ENCODE measurements around the gene FAM53B. TPM values are rescaled to one million over a fixed set of nuclear protein-coding genes. Genes with fewer than 3 reads are reported as not detected.

Gene FAM53B
- total RNA-seq, 3 donors from 2014 or later, result 12.9 to 19.2 (median 18.2) TPM

- peaks cover 7% of the 10 kb centered on the region for H3K36me3 Mint-ChIP-seq (ENCODE audit: insufficient read depth)
- H3K4me3 Mint-ChIP-seq, result no peak overlapping the region
- H3K9me3 Mint-ChIP-seq, result no peaks in the 10 kb centered on the region
- H3K27me3 Mint-ChIP-seq (ENCODE audit: low read depth), result no peaks in the 10 kb centered on the region
- ATAC-seq, result no peak
- H3K4me1 Mint-ChIP-seq (ENCODE audit: low read depth), result peaks cover 87% of the 10 kb centered on the region
- no peak for DNase-seq
Observed at GRCh38 chr10:124639206-124639605, 105.0 kb downstream of the FAM53B start.

GRCh38 chr10:124637746-124638145 is 106.4 kb downstream of the FAM53B start:
- no peaks in the 10 kb centered on the region for H3K27me3 Mint-ChIP-seq (ENCODE audit: low read depth)
- H3K4me1 Mint-ChIP-seq (ENCODE audit: low read depth), result peaks cover 85% of the 10 kb centered on the region
- H3K9me3 Mint-ChIP-seq, result no peaks in the 10 kb centered on the region
- ATAC-seq (no peak), DNase-seq (no peak)
- H3K4me3 Mint-ChIP-seq, result no peak overlapping the region
- peaks cover 12% of the 10 kb centered on the region for H3K36me3 Mint-ChIP-seq (ENCODE audit: insufficient read depth)

- DNase-seq, result no peak
- no peaks in the 10 kb centered on the region for H3K9me3 Mint-ChIP-seq
- peak overlapping the region; percentile 26 for H3K4me3 Mint-ChIP-seq
- no peak for ATAC-seq
- peaks cover 10% of the 10 kb centered on the region for H3K36me3 Mint-ChIP-seq (ENCODE audit: insufficient read depth)
- H3K4me1 Mint-ChIP-seq (ENCODE audit: low read depth), result peaks cover 85% of the 10 kb centered on the region
- no peaks in the 10 kb centered on the region for H3K27me3 Mint-ChIP-seq (ENCODE audit: low read depth)
Observed at GRCh38 chr10:124637091-124637700, 107.0 kb downstream of the FAM53B start.

GRCh38 chr10:124636271-124636995 is 107.7 kb downstream of the FAM53B start:
- Mint-ChIP-seq H3K36me3 (ENCODE audit: insufficient read depth) (peaks cover 10% of the 10 kb centered on the region), H3K27me3 (ENCODE audit: low read depth) (no peaks in the 10 kb centered on the region), H3K4me1 (ENCODE audit: low read depth) (peaks cover 85% of the 10 kb centered on the region), H3K4me3 (peak overlapping the region; percentile 47), H3K9me3 (no peaks in the 10 kb centered on the region)
- no peak for DNase-seq
- ATAC-seq, result peak; percentile 45 to 60

GRCh38 chr10:124632566-124632965 is 111.6 kb downstream of the FAM53B start:
- no peaks in the 10 kb centered on the region for H3K9me3 Mint-ChIP-seq
- H3K27me3 Mint-ChIP-seq (ENCODE audit: low read depth), result no peaks in the 10 kb centered on the region
- DNase-seq (no peak), ATAC-seq (no peak)
- peaks cover 10% of the 10 kb centered on the region for H3K36me3 Mint-ChIP-seq (ENCODE audit: insufficient read depth)
- H3K4me1 Mint-ChIP-seq (ENCODE audit: low read depth), result peaks cover 70% of the 10 kb centered on the region
- no peak overlapping the region for H3K4me3 Mint-ChIP-seq

DNA sequence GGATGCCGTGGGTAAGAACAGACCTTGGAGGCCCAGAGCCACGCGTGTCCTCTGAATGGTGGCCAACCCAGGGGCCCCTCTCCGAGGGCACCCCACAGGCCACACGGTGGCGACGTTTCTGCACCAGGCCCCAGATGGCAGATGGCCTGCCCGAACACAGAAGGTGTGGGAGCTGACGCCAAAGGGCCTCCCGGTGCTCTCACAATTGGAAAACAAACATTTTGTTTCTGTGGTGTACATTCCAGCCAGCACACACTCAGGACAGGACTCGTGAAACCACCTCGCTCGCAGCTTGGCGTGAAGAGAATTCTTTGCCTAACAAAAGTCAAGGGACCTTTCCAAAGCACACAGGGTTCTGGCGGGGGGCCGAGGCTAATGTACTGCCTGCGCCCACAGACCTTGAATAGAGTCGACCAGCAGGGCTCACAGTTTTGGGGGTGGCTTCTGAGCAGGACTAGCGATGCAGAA is 112.1 kb downstream of the FAM53B start:
- DNase-seq, result peak; percentile 38
- H3K36me3 Mint-ChIP-seq (ENCODE audit: insufficient read depth), result peaks cover 7% of the 10 kb centered on the region
- no peaks in the 10 kb centered on the region for H3K9me3 Mint-ChIP-seq
- ATAC-seq, result peak in 1 of 2 donors; percentile 18
- peaks cover 70% of the 10 kb centered on the region for H3K4me1 Mint-ChIP-seq (ENCODE audit: low read depth)
- no peak overlapping the region for H3K4me3 Mint-ChIP-seq
- H3K27me3 Mint-ChIP-seq (ENCODE audit: low read depth), result no peaks in the 10 kb centered on the region

DNA sequence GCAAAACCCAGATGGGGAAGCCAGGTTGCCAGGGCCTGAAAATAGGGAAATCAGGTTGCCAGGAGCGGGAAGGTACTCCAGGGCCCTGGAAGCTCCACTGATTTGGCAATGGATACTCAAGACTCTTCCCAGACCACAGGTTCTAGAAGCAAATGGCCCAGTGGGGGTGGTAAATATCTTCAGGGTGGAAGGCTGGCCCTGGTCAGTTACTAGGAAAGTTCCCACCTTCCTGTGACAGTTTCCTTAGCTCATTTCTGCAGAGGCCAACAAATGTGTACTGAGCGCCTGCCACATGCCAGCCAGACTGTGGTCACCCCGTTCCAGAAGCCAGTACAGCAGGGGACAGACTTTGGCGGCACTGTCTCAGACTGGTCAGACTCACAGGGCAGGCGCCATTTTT is 113.6 kb downstream of the FAM53B start:
- Mint-ChIP-seq H3K36me3 (ENCODE audit: insufficient read depth) (peaks cover 7% of the 10 kb centered on the region), H3K4me1 (ENCODE audit: low read depth) (peaks cover 69% of the 10 kb centered on the region), H3K27me3 (ENCODE audit: low read depth) (no peaks in the 10 kb centered on the region), H3K9me3 (no peaks in the 10 kb centered on the region), H3K4me3 (no peak overlapping the region)
- ATAC-seq, result no peak
- DNase-seq, result no peak

- H3K9me3 Mint-ChIP-seq, result no peaks in the 10 kb centered on the region
- H3K4me3 Mint-ChIP-seq, result no peak overlapping the region
- peaks cover 71% of the 10 kb centered on the region for H3K4me1 Mint-ChIP-seq (ENCODE audit: low read depth)
Observed at GRCh38 chr10:124629842-124630241, 114.3 kb downstream of the FAM53B start.

DNA sequence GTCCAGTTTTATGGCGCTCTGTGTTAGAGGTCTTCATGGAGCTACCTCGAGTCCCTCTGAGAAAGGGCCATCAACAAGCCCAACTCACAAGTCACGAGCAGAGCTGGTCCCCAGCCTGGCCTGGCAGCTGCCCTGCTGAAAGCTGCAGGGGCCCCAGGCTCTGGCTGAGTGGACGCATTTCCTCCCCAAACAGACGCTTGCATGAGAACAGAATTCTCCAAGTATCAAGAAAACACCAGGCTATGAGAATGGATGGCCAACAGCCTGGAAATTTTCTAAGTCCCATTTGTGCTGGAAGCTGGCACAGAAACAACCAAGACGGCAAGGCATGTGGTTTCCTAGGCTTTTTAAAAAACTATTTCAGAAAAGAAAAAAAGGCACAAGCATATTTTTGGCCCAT is 114.8 kb downstream of the FAM53B start:
- Mint-ChIP-seq H3K36me3 (ENCODE audit: insufficient read depth) (peaks cover 7% of the 10 kb centered on the region), H3K4me1 (ENCODE audit: low read depth) (peaks cover 69% of the 10 kb centered on the region), H3K4me3 (no peak overlapping the region), H3K27me3 (ENCODE audit: low read depth) (no peaks in the 10 kb centered on the region), H3K9me3 (no peaks in the 10 kb centered on the region)
- ATAC-seq, result no peak
- no peak for DNase-seq

More at GRCh38 chr10:124629842-124630241, 114.3 kb downstream of the FAM53B start:
- ATAC-seq (no peak), DNase-seq (no peak)
- peaks cover 7% of the 10 kb centered on the region for H3K36me3 Mint-ChIP-seq (ENCODE audit: insufficient read depth)
- H3K27me3 Mint-ChIP-seq (ENCODE audit: low read depth), result no peaks in the 10 kb centered on the region

DNA sequence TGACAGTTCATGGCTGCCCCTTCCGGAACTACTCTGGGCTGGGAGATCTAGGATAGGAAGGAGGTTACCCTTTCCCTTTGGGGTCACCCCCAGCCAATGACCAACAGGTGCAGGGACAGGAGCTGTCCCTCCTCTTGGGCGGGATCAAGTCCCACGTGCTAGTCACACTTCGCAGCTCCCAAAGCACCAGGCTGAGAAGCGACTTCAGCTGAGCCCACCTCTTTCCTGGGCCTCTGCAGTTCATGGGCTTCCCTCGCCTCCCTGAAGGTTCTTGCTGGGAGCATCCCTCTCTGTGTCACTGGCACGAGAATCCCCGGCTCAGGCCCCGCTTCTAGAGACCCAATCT is 115.5 kb downstream of the FAM53B start:
- ATAC-seq, result no peak
- H3K4me3 Mint-ChIP-seq, result no peak overlapping the region

DNA sequence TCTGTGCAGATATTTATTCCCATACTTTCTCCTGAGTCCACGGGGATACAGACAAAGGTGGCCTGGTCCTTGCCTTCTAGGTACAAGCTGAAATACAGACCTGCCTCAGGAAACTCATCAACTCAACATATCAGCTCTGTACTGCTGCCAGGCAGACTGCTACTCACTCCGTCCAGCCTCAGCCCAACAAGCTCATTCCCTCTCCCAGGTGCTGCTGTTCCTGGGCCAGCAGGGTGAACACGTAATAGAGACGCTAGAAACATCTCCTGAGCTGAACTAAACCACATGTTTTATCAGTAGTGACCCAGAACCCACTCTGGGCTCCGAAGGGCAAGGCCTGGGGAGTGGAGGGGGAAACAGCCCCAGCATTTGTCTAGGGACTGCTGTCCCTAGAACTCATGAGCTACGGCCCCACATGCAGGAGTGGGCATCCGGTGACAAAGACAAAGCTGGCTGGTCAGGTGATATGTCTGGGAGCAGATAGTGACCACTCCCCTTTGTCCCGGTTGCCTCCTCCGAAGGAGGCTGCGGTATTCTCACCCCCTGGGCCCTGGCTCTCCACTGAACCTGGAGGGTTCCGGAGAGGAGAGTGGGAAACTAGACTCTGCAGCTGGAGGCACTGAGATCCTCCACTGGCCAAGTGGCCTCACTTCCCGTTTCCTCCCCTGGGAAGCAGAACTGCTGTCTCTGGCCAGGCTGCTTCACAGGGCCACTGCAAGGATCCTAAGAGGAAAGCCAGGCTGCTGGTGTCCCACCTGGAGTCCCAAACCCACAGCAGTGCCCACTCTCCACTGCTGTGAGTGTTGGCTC is 116.1 kb downstream of the FAM53B start:
- Mint-ChIP-seq H3K36me3 (ENCODE audit: insufficient read depth) (peaks cover 3% of the 10 kb centered on the region), H3K9me3 (no peaks in the 10 kb centered on the region), H3K27me3 (ENCODE audit: low read depth) (no peaks in the 10 kb centered on the region), H3K4me1 (ENCODE audit: low read depth) (peaks cover 68% of the 10 kb centered on the region), H3K4me3 (no peak overlapping the region)
- no peak for DNase-seq
- ATAC-seq, result no peak

More for the DNA sequence above, 115.5 kb downstream of the FAM53B start:
- Mint-ChIP-seq H3K4me1 (ENCODE audit: low read depth) (peaks cover 72% of the 10 kb centered on the region), H3K36me3 (ENCODE audit: insufficient read depth) (peaks cover 7% of the 10 kb centered on the region), H3K9me3 (no peaks in the 10 kb centered on the region), H3K27me3 (ENCODE audit: low read depth) (no peaks in the 10 kb centered on the region)
- no peak for DNase-seq

DNA sequence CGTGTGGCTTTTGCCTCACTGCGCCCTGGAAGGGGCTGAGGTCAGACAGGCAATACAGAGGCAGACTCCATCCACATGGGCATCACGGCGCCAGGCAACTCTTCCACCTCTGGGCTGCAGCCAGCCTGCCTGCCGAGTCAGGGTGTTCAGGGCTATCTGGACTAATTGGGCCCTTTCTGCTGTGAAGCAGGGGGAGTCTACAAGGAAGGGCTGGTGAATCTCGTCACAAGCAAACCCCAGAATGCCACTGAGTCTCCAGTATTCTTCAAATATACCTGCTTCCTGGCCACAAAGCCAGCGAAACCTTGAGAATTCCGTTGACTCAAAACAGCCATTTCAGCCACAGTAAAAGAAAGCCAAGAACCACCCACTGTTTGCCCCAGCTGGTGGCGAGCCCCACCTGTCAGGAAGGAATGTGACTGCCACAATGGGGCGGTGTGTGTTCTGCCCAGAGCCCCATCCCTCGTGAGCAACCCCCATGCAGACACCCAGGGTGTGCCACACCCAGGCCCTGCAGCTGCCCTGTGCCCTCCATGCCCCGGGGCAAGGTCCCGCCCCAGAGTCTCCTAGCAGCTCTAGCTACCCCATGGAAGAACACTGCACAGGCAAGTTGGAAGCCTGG is 117.3 kb downstream of the FAM53B start:
- DNase-seq, result peak; percentile 36
- H3K4me3 Mint-ChIP-seq, result peak overlapping the region; percentile 37
- H3K4me1 Mint-ChIP-seq (ENCODE audit: low read depth), result peaks cover 57% of the 10 kb centered on the region
- peaks cover 6% of the 10 kb centered on the region for H3K36me3 Mint-ChIP-seq (ENCODE audit: insufficient read depth)
- ATAC-seq, result peak; percentile 78 to 87
- H3K9me3 Mint-ChIP-seq, result no peaks in the 10 kb centered on the region
- H3K27me3 Mint-ChIP-seq (ENCODE audit: low read depth), result no peaks in the 10 kb centered on the region

DNA sequence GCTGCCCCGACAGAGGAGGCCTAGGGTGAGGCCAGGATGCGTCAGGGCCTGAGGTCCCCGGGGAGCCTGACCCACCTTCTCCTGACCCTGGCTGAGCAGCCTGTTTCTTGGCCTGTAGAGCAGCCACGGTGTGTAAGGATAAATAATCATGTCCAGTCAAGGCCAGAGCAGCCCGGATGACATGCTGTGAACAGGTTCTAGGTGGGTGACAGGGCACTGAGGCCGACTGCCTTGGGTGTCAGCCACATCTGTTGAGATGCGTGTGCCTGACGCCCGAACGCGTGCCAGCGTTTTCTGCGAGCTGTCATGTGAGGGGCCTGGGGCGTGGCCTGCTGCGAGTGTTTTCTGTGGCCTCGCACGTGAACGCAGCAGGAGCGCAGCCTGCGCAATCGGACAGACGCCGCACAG is 118.3 kb downstream of the FAM53B start:
- H3K27me3 Mint-ChIP-seq (ENCODE audit: low read depth), result no peaks in the 10 kb centered on the region
- DNase-seq (no peak), ATAC-seq (no peak)
- peaks cover 6% of the 10 kb centered on the region for H3K36me3 Mint-ChIP-seq (ENCODE audit: insufficient read depth)
- no peak overlapping the region for H3K4me3 Mint-ChIP-seq
- peaks cover 58% of the 10 kb centered on the region for H3K4me1 Mint-ChIP-seq (ENCODE audit: low read depth)
- H3K9me3 Mint-ChIP-seq, result no peaks in the 10 kb centered on the region

- H3K27me3 Mint-ChIP-seq (ENCODE audit: low read depth), result no peaks in the 10 kb centered on the region
- no peak overlapping the region for H3K4me3 Mint-ChIP-seq
- H3K36me3 Mint-ChIP-seq (ENCODE audit: insufficient read depth), result peaks cover 6% of the 10 kb centered on the region
- H3K4me1 Mint-ChIP-seq (ENCODE audit: low read depth), result peaks cover 57% of the 10 kb centered on the region
- no peaks in the 10 kb centered on the region for H3K9me3 Mint-ChIP-seq
- ATAC-seq (no peak), DNase-seq (no peak)
Observed at GRCh38 chr10:124624895-124625294, 119.3 kb downstream of the FAM53B start.

Data from activated T-cell treated with anti-CD3 and anti-CD28 coated beads, Interleukin-2, amount 50 U/mL, for 4 hours (primary cell).